Mucosa of rectum (tissue), 2 donors: ENCODE data around the gene NOL7.

Experiments used
- H3K27ac ChIP-seq, 2 donors: one replicate each; pipeline ENCODE4 v1.7.0; 2013; ENCODE audit warnings: inconsistent platforms in 2 of 2, low read depth in 2 of 2, low read length in 2 of 2
- H3K27me3 ChIP-seq, 2 donors: one replicate each; pipeline ENCODE4 v1.7.0; 2013; ENCODE audit warnings: low read length in 2 of 2; ENCODE audit not compliant: control insufficient read depth in 2 of 2, insufficient read depth in 2 of 2
- H3K36me3 ChIP-seq, 2 donors: one replicate each; pipeline ENCODE4 v1.7.0; 2013; ENCODE audit warnings: low read length in 2 of 2; ENCODE audit not compliant: control insufficient read depth in 2 of 2, insufficient read depth in 2 of 2
- H3K4me1 ChIP-seq, 2 donors: one replicate each; pipeline ENCODE4 v1.7.0; 2013; ENCODE audit warnings: low read length in 2 of 2, mild to moderate bottlenecking in 1 of 2; ENCODE audit not compliant: control insufficient read depth in 2 of 2, insufficient read depth in 2 of 2
- H3K4me3 ChIP-seq, 2 donors: one replicate each; pipeline ENCODE4 v1.7.0; 2013; ENCODE audit warnings: low read length in 2 of 2
- H3K9ac ChIP-seq, 2 donors: one replicate each; pipeline ENCODE4 v1.7.0; 2013; ENCODE audit warnings: low read length in 2 of 2, low read depth in 1 of 2, mild to moderate bottlenecking in 1 of 2
- H3K9me3 ChIP-seq, 2 donors: one replicate each; pipeline ENCODE4 v1.7.0; 2013; ENCODE audit warnings: low read length in 2 of 2; ENCODE audit not compliant: control insufficient read depth in 2 of 2
- donor health status: healthy.
- donor health status: Normal muscosa, but diverticular disease.

NOL7 gene

DNA sequence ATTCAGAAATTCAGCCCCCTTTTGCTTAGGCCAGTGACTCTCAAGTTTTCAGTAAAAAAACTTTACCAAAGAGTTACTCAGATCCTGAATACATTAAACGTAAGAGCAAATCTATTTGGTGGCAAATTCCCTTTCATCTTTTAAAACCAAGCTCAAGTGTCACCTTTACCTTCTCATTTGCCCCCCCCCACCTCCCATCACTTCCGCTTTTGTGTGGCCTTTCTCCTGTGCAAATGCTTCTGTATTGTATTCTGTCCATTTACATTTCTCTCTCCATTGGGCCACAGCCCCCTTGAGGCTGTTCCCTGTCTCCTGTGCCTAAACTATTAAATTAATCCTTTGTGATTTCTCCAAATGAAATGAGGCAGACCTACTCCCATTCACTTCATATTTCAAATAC lies 1.9 kb downstream of the NOL7 start:
- Histone ChIP-seq H3K9ac (no peak overlapping the region), H3K27me3 (no peaks in the 10 kb centered on the region), H3K4me1 (peaks cover 14 to 16% of the 10 kb centered on the region in 2 donors), H3K27ac (no peak overlapping the region), H3K4me3 (no peak overlapping the region), H3K9me3 (no peaks in the 10 kb centered on the region), H3K36me3 (peaks cover 37 to 40% of the 10 kb centered on the region in 2 donors)

GRCh38 chr6:13624871-13625288 lies 9.7 kb downstream of the NOL7 start:
- Histone ChIP-seq H3K4me3 (no peak overlapping the region), H3K36me3 (peaks cover 59 to 71% of the 10 kb centered on the region in 2 donors), H3K27ac (no peak overlapping the region), H3K9ac (no peak overlapping the region), H3K9me3 (no peaks in the 10 kb centered on the region), H3K4me1 (no peaks in the 10 kb centered on the region), H3K27me3 (no peaks in the 10 kb centered on the region)

DNA sequence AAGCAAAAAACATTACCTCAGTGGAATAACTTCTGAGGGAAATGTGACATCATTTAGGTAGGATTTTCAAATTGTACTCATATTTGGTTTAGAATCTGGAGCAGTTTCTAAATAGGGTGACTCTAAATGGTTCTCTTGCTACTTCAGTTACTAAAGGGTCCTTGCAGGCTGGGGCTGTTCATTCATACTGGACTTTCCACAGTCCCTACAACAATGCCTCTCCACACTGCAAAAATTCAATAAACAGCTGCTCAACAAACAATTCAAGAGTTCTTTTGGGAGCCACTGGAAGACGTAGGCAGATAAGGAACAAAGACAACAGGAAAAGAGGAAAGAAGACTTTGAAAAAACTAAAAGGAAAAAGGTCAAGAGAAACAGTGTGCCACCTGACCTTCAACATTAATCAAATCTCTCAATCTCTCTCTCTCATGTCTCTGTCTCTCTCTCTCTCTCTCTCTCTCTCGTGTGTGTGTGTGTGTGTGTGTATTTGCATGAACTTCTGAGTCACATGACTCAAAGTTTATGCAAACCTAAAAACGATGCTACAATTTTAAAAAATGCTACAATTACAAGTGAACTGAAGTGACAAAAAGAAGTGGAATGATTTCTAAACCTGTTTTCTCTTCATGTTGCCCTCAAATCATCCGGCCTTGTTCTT lies 14.5 kb downstream of the NOL7 start:
- H3K9ac ChIP-seq = no peak overlapping the region
- H3K27ac ChIP-seq = no peak overlapping the region
- H3K4me3 ChIP-seq = no peak overlapping the region
- no peaks in the 10 kb centered on the region for H3K4me1 ChIP-seq
- peaks cover 44 to 52% of the 10 kb centered on the region in 2 donors for H3K36me3 ChIP-seq
- no peaks in the 10 kb centered on the region for H3K27me3 ChIP-seq
- no peaks in the 10 kb centered on the region for H3K9me3 ChIP-seq

DNA sequence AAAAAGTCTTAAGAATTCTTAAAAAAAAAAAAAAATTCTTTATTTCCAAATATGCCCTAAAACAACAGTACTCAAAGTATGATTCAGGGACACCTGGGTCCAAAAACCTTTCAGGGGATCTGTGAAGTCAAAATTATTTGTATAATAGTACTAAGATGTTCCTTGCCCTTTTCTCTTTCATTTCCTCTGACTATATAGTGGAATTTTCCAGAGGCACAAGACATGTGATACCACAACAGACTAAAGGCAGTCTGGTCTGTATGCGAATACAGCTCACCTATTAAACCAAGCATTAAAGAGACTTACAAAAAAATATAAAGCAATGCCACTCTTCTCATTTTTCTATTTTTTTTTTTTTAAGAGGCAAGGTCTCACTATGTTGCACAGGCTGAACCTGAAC lies 15.4 kb downstream of the NOL7 start:
- H3K27me3 ChIP-seq = no peaks in the 10 kb centered on the region
- H3K9ac ChIP-seq = no peak overlapping the region
- H3K36me3 ChIP-seq = peaks cover 37 to 43% of the 10 kb centered on the region in 2 donors
- H3K4me1 ChIP-seq = no peaks in the 10 kb centered on the region
- no peak overlapping the region for H3K4me3 ChIP-seq
- no peaks in the 10 kb centered on the region for H3K9me3 ChIP-seq
- H3K27ac ChIP-seq = no peak overlapping the region

DNA sequence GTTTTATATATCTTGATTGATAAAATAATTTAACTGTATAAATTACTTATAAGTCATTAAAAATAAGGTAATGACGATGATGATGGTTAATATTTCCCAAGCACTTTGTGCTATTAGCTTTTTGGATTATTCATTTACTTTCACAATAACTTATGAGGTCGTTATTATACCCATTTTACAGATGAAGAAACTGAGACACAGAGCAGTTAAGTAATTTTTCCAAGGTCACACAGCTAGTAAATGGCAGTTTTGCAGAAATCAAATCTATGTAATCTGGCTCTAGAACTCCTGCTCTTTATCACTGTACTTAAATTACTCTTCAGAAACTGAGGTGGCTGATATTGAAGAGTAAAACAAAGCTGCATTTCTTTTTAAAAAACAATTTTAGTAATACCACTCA lies 18.2 kb downstream of the NOL7 start:
- Histone ChIP-seq H3K27me3 (no peaks in the 10 kb centered on the region), H3K9me3 (no peaks in the 10 kb centered on the region), H3K36me3 (peaks cover 36 to 40% of the 10 kb centered on the region in 2 donors), H3K27ac (no peak overlapping the region), H3K4me1 (no peaks in the 10 kb centered on the region), H3K9ac (no peak overlapping the region), H3K4me3 (no peak overlapping the region)

DNA sequence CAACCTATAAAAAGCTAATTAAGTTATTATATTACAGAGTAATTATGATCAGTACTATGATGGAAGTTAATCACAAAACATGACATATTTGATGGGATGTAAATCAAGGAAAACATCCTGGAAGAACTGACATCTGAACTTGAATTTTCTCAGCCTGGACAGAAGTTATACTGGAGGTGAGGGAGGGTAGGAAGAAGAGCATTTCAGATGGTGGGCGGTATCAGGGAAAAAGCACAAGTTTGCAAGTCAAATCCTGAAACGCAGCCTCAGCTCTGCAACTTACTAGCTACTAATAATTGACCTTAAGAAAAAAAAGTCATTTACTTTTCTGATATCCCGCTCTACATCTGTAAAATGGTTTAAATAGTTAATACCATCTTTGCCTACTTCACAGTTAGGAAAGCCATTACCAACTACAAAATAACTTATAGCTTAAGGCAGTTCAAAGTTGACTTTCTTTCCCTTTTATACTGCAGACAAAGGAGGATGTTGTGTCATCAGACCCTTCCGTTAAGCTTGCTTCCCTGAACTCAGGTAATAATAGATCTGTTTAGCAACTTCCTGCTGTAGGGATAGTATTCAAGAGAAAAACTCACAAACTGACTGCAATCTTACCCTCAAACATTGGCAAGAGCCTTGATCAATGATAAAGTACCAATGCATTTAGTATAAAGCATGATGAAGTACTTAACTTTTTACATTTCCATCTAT lies 21.0 kb downstream of the NOL7 start:
- no peak overlapping the region for H3K27ac ChIP-seq
- H3K9me3 ChIP-seq = no peaks in the 10 kb centered on the region

DNA sequence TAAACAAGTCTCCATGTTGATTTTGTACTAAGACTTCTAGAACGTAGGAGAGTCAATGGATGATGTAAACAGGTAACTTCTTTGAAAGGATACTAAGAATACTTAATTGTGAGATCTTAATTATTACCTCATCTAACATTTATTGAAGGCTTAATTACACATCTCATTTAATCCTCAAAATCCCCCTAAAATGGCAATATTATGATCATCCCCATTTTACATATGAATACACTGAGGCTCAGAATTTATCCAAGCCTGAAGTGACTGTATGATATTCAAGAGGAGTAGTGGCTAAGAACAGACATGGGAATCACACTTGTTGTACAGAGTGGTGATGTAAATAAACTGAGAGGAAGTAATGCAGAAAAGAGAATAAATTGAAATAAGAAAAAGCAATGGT lies 22.9 kb downstream of the NOL7 start:
- H3K27ac ChIP-seq = no peak overlapping the region
- peaks cover 28 to 30% of the 10 kb centered on the region in 2 donors for H3K36me3 ChIP-seq
- no peak overlapping the region for H3K9ac ChIP-seq
- H3K4me3 ChIP-seq = no peak overlapping the region
- no peaks in the 10 kb centered on the region for H3K4me1 ChIP-seq
- H3K9me3 ChIP-seq = no peaks in the 10 kb centered on the region
- no peaks in the 10 kb centered on the region for H3K27me3 ChIP-seq

More for the DNA sequence above, 21.0 kb downstream of the NOL7 start:
- Histone ChIP-seq H3K36me3 (peaks cover 36 to 39% of the 10 kb centered on the region in 2 donors), H3K27me3 (no peaks in the 10 kb centered on the region), H3K9ac (no peak overlapping the region), H3K4me1 (no peaks in the 10 kb centered on the region), H3K4me3 (no peak overlapping the region)

GRCh38 chr6:13638626-13639025 lies 23.5 kb downstream of the NOL7 start:
- Histone ChIP-seq H3K4me3 (no peak overlapping the region), H3K27me3 (no peaks in the 10 kb centered on the region), H3K27ac (no peak overlapping the region), H3K4me1 (no peaks in the 10 kb centered on the region), H3K36me3 (peaks cover 24 to 35% of the 10 kb centered on the region in 2 donors), H3K9ac (no peak overlapping the region), H3K9me3 (no peaks in the 10 kb centered on the region)

GRCh38 chr6:13641315-13641714 lies 26.2 kb downstream of the NOL7 start:
- Histone ChIP-seq H3K4me1 (no peaks in the 10 kb centered on the region), H3K36me3 (peaks cover 20 to 37% of the 10 kb centered on the region in 2 donors), H3K9ac (no peak overlapping the region), H3K27me3 (no peaks in the 10 kb centered on the region), H3K27ac (no peak overlapping the region), H3K4me3 (no peak overlapping the region), H3K9me3 (no peaks in the 10 kb centered on the region)

DNA sequence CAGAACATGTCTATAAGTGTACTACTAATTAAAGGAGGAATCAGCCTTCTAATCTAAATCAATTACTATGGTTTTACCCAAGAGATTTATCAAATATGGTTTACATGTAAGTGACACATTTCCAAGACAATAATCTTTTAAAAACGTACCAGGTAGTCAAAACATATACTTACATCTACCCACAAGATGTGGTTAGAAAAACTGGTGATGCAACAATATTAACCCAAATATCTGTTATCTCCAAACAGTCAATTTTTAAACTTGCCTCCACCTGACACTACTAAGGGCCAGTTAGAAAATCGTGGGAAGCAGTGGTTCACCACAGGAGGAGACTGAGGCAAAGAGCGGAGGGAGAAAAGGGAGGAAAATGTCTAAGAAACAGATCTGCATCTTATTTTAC lies 28.0 kb downstream of the NOL7 start:
- H3K27me3 ChIP-seq = no peaks in the 10 kb centered on the region
- H3K27ac ChIP-seq = no peak overlapping the region
- peaks cover 11 to 25% of the 10 kb centered on the region in 2 donors for H3K36me3 ChIP-seq
- H3K9ac ChIP-seq = no peak overlapping the region
- no peaks in the 10 kb centered on the region for H3K9me3 ChIP-seq
- H3K4me3 ChIP-seq = no peak overlapping the region
- H3K4me1 ChIP-seq = no peaks in the 10 kb centered on the region
